Activated naive CD4-positive, alpha-beta T cell treated with anti-CD3 and anti-CD28 coated beads, Interleukin-2, amount 10 ng/mL, durations not matched to agents 7 days and 5 days (primary cell): Measurements from ENCODE around the gene PPARG.

Experiments used
- CTCF ChIA-PET: fragments of 350-600 bp; sonication (Branson Sonifier 250); formaldehyde crosslinking; loops from one replicate; lab custom pipeline; 2021; ENCODE audit warnings: antibody characterized with exemption; lab: Charles Lee
- DNase-seq: peaks from one replicate; pipeline ENCODE4 v3.0.0-alpha.2; 2020
- H3K27ac Mint-ChIP-seq: one replicate; pipeline ENCODE4 v1.8.0; 2021; ENCODE audit warnings: mild to moderate bottlenecking, moderate library complexity, mixed read lengths
- H3K27me3 Mint-ChIP-seq: one replicate; pipeline ENCODE4 v1.8.0; 2021; ENCODE audit warnings: mild to moderate bottlenecking, mixed read lengths
- H3K36me3 Mint-ChIP-seq: one replicate; pipeline ENCODE4 v1.8.0; 2021; ENCODE audit warnings: mixed read lengths
- H3K4me1 Mint-ChIP-seq: one replicate; pipeline ENCODE4 v1.8.0; 2021; ENCODE audit warnings: mixed read lengths
- H3K4me3 Mint-ChIP-seq: one replicate; pipeline ENCODE4 v1.8.0; 2021; ENCODE audit warnings: mild to moderate bottlenecking, moderate library complexity, mixed read lengths
- H3K9me3 Mint-ChIP-seq: one replicate; pipeline ENCODE4 v1.8.0; 2021; ENCODE audit warnings: mixed read lengths

PPARG gene

GRCh38 chr3:12287727-12288181 is 1.1 kb upstream of the PPARG start:
- Mint-ChIP-seq H3K27me3 (peaks cover 59% of the 10 kb centered on the region), H3K9me3 (no peaks in the 10 kb centered on the region), H3K4me1 (peaks cover 4% of the 10 kb centered on the region), H3K36me3 (no peaks in the 10 kb centered on the region), H3K4me3 (peak overlapping the region; percentile 26), H3K27ac (no peak overlapping the region)
- DNase-seq = no peak
- CTCF ChIA-PET = no interaction called here

- Mint-ChIP-seq H3K36me3 (no peaks in the 10 kb centered on the region), H3K4me3 (no peak overlapping the region), H3K9me3 (no peaks in the 10 kb centered on the region), H3K27me3 (peaks cover 59% of the 10 kb centered on the region), H3K27ac (no peak overlapping the region), H3K4me1 (peaks cover 4% of the 10 kb centered on the region)
- CTCF ChIA-PET = no interaction called here
- DNase-seq = no peak
Measured at GRCh38 chr3:12289524-12289923, 654 bp downstream of the PPARG start.

GRCh38 chr3:12292770-12293169 is 3.9 kb downstream of the PPARG start:
- no peaks in the 10 kb centered on the region for H3K9me3 Mint-ChIP-seq
- H3K27me3 Mint-ChIP-seq = peaks cover 28% of the 10 kb centered on the region
- no peak overlapping the region for H3K27ac Mint-ChIP-seq
- CTCF ChIA-PET = no interaction called here
- H3K36me3 Mint-ChIP-seq = no peaks in the 10 kb centered on the region
- DNase-seq = no peak
- no peak overlapping the region for H3K4me3 Mint-ChIP-seq
- H3K4me1 Mint-ChIP-seq = no peaks in the 10 kb centered on the region

- H3K4me1 Mint-ChIP-seq = no peaks in the 10 kb centered on the region
- H3K4me3 Mint-ChIP-seq = no peak overlapping the region
- CTCF ChIA-PET = no interaction called here
- DNase-seq = no peak
- no peaks in the 10 kb centered on the region for H3K36me3 Mint-ChIP-seq
- H3K27ac Mint-ChIP-seq = no peak overlapping the region
- no peaks in the 10 kb centered on the region for H3K9me3 Mint-ChIP-seq
- H3K27me3 Mint-ChIP-seq = peaks cover 11% of the 10 kb centered on the region
Measured at GRCh38 chr3:12294885-12295580, 6.2 kb downstream of the PPARG start.

- Mint-ChIP-seq H3K27me3 (peaks cover 6% of the 10 kb centered on the region), H3K4me1 (no peaks in the 10 kb centered on the region), H3K36me3 (no peaks in the 10 kb centered on the region), H3K9me3 (no peaks in the 10 kb centered on the region), H3K4me3 (no peak overlapping the region), H3K27ac (no peak overlapping the region)
- CTCF ChIA-PET = no interaction called here
- DNase-seq = no peak
Measured at GRCh38 chr3:12296511-12296910, 7.6 kb downstream of the PPARG start.

- H3K27ac Mint-ChIP-seq = no peak overlapping the region
- H3K36me3 Mint-ChIP-seq = no peaks in the 10 kb centered on the region
- no peaks in the 10 kb centered on the region for H3K9me3 Mint-ChIP-seq
- CTCF ChIA-PET = no interaction called here
- H3K4me1 Mint-ChIP-seq = no peaks in the 10 kb centered on the region
- peaks cover 6% of the 10 kb centered on the region for H3K27me3 Mint-ChIP-seq
- no peak for DNase-seq
- no peak overlapping the region for H3K4me3 Mint-ChIP-seq
Measured at GRCh38 chr3:12299026-12299425, 10.2 kb downstream of the PPARG start.

- DNase-seq = no peak
- Mint-ChIP-seq H3K36me3 (no peaks in the 10 kb centered on the region), H3K9me3 (no peaks in the 10 kb centered on the region), H3K27ac (no peak overlapping the region), H3K4me1 (no peaks in the 10 kb centered on the region), H3K4me3 (no peak overlapping the region), H3K27me3 (peaks cover 11% of the 10 kb centered on the region)
- CTCF ChIA-PET = no interaction called here
Measured at GRCh38 chr3:12300137-12300536, 11.3 kb downstream of the PPARG start.

- no peak for DNase-seq
- H3K4me3 Mint-ChIP-seq = no peak overlapping the region
- no peaks in the 10 kb centered on the region for H3K36me3 Mint-ChIP-seq
- H3K4me1 Mint-ChIP-seq = no peaks in the 10 kb centered on the region
- H3K27me3 Mint-ChIP-seq = peaks cover 11% of the 10 kb centered on the region
- CTCF ChIA-PET = no interaction called here
- no peak overlapping the region for H3K27ac Mint-ChIP-seq
- H3K9me3 Mint-ChIP-seq = no peaks in the 10 kb centered on the region
Measured at GRCh38 chr3:12301031-12301430, 12.2 kb downstream of the PPARG start.

GRCh38 chr3:12301513-12301912 is 12.6 kb downstream of the PPARG start:
- Mint-ChIP-seq H3K4me1 (no peaks in the 10 kb centered on the region), H3K36me3 (no peaks in the 10 kb centered on the region), H3K27ac (no peak overlapping the region), H3K4me3 (no peak overlapping the region), H3K9me3 (no peaks in the 10 kb centered on the region), H3K27me3 (peaks cover 11% of the 10 kb centered on the region)
- CTCF ChIA-PET = no interaction called here
- DNase-seq = no peak

- H3K27me3 Mint-ChIP-seq = peaks cover 11% of the 10 kb centered on the region
- no peaks in the 10 kb centered on the region for H3K9me3 Mint-ChIP-seq
- CTCF ChIA-PET = no interaction called here
- H3K4me3 Mint-ChIP-seq = no peak overlapping the region
- DNase-seq = no peak
- no peaks in the 10 kb centered on the region for H3K36me3 Mint-ChIP-seq
- no peaks in the 10 kb centered on the region for H3K4me1 Mint-ChIP-seq
- no peak overlapping the region for H3K27ac Mint-ChIP-seq
Measured at GRCh38 chr3:12302564-12302963, 13.7 kb downstream of the PPARG start.

- Mint-ChIP-seq H3K4me1 (no peaks in the 10 kb centered on the region), H3K27ac (no peak overlapping the region), H3K36me3 (no peaks in the 10 kb centered on the region), H3K27me3 (peaks cover 14% of the 10 kb centered on the region), H3K9me3 (no peaks in the 10 kb centered on the region), H3K4me3 (no peak overlapping the region)
- DNase-seq = no peak
- CTCF ChIA-PET = no interaction called here
Measured at GRCh38 chr3:12303534-12303933, 14.7 kb downstream of the PPARG start.

- no peaks in the 10 kb centered on the region for H3K4me1 Mint-ChIP-seq
- CTCF ChIA-PET = no interaction called here
- H3K9me3 Mint-ChIP-seq = no peaks in the 10 kb centered on the region
- H3K27me3 Mint-ChIP-seq = peaks cover 14% of the 10 kb centered on the region
- H3K27ac Mint-ChIP-seq = no peak overlapping the region
- H3K4me3 Mint-ChIP-seq = no peak overlapping the region
- no peak for DNase-seq
- H3K36me3 Mint-ChIP-seq = no peaks in the 10 kb centered on the region
Measured at GRCh38 chr3:12303993-12304392, 15.1 kb downstream of the PPARG start.

- no peak overlapping the region for H3K27ac Mint-ChIP-seq
Measured at GRCh38 chr3:12307136-12307535, 18.3 kb downstream of the PPARG start.

GRCh38 chr3:12308517-12308916 is 19.6 kb downstream of the PPARG start:
- CTCF ChIA-PET = no interaction called here
- Mint-ChIP-seq H3K4me3 (no peak overlapping the region), H3K27ac (no peak overlapping the region), H3K27me3 (peaks cover 11% of the 10 kb centered on the region), H3K9me3 (no peaks in the 10 kb centered on the region), H3K4me1 (no peaks in the 10 kb centered on the region), H3K36me3 (no peaks in the 10 kb centered on the region)
- no peak for DNase-seq

More at GRCh38 chr3:12307136-12307535, 18.3 kb downstream of the PPARG start:
- peaks cover 18% of the 10 kb centered on the region for H3K27me3 Mint-ChIP-seq
- no peaks in the 10 kb centered on the region for H3K4me1 Mint-ChIP-seq
- CTCF ChIA-PET = no interaction called here
- DNase-seq = no peak
- H3K9me3 Mint-ChIP-seq = no peaks in the 10 kb centered on the region
- H3K36me3 Mint-ChIP-seq = no peaks in the 10 kb centered on the region
- no peak overlapping the region for H3K4me3 Mint-ChIP-seq

- no peak for DNase-seq
- Mint-ChIP-seq H3K9me3 (no peaks in the 10 kb centered on the region), H3K27me3 (peaks cover 11% of the 10 kb centered on the region), H3K36me3 (no peaks in the 10 kb centered on the region), H3K4me3 (no peak overlapping the region), H3K4me1 (no peaks in the 10 kb centered on the region), H3K27ac (no peak overlapping the region)
- CTCF ChIA-PET = no interaction called here
Measured at GRCh38 chr3:12309716-12310115, 20.8 kb downstream of the PPARG start.
